GM18519 (cell line): ENCODE measurements around the gene CNTN4.

ENCODE experiments used
- ATAC-seq: cut with Tn5 transposase; IDR thresholded peaks from one replicate; pipeline ENCODE4 v1.9.1; 2021; ENCODE audit warnings: mild to moderate bottlenecking, moderate library complexity; ENCODE audit not compliant: unreplicated experiment, low FRiP score

The CNTN4 gene

GRCh38 chr3:2148561-2149340 lies 50.1 kb downstream of the CNTN4 start:
- no peak for ATAC-seq

GRCh38 chr3:2153053-2153452 lies 54.4 kb downstream of the CNTN4 start:
- no peak for ATAC-seq

- ATAC-seq = no peak
Measured at GRCh38 chr3:2153547-2153946, 54.9 kb downstream of the CNTN4 start.

GRCh38 chr3:2154621-2155020 lies 56.0 kb downstream of the CNTN4 start:
- ATAC-seq = no peak

- ATAC-seq = no peak
Measured at GRCh38 chr3:2156244-2156847, 57.7 kb downstream of the CNTN4 start.

GRCh38 chr3:2158828-2159227 lies 60.2 kb downstream of the CNTN4 start:
- no peak for ATAC-seq

- ATAC-seq = no peak
Measured at GRCh38 chr3:2166552-2166951, 67.9 kb downstream of the CNTN4 start.

- no peak for ATAC-seq
Measured at GRCh38 chr3:2172561-2173171, 74.0 kb downstream of the CNTN4 start.

- ATAC-seq = no peak
Measured at GRCh38 chr3:2180634-2181033, 82.0 kb downstream of the CNTN4 start.

- ATAC-seq = no peak
Measured at GRCh38 chr3:2198776-2199279, 100.2 kb downstream of the CNTN4 start.

- ATAC-seq = no peak
Measured at GRCh38 chr3:2204054-2204453, 105.4 kb downstream of the CNTN4 start.

GRCh38 chr3:2205692-2206091 lies 107.0 kb downstream of the CNTN4 start:
- ATAC-seq = no peak

GRCh38 chr3:2206536-2206935 lies 107.9 kb downstream of the CNTN4 start:
- no peak for ATAC-seq

GRCh38 chr3:2211568-2211967 lies 112.9 kb downstream of the CNTN4 start:
- no peak for ATAC-seq

GRCh38 chr3:2212206-2212605 lies 113.5 kb downstream of the CNTN4 start:
- no peak for ATAC-seq

GRCh38 chr3:2218375-2218774 lies 119.7 kb downstream of the CNTN4 start:
- no peak for ATAC-seq

- no peak for ATAC-seq
Measured at GRCh38 chr3:2218816-2219215, 120.2 kb downstream of the CNTN4 start.

GRCh38 chr3:2236203-2236602 lies 137.5 kb downstream of the CNTN4 start:
- ATAC-seq = no peak

GRCh38 chr3:2244137-2244536 lies 145.5 kb downstream of the CNTN4 start:
- no peak for ATAC-seq

GRCh38 chr3:2246873-2247648 lies 148.4 kb downstream of the CNTN4 start:
- no peak for ATAC-seq

- no peak for ATAC-seq
Measured at GRCh38 chr3:2247831-2248230, 149.2 kb downstream of the CNTN4 start.
